ENCODE measurements around the gene MKS1. TPM values are rescaled to one million over a fixed set of nuclear protein-coding genes. Genes with fewer than 3 reads are reported as not detected.

MKS1 gene
- total RNA-seq, 1 experiment from 2014 or later: 24.8 TPM

DNA sequence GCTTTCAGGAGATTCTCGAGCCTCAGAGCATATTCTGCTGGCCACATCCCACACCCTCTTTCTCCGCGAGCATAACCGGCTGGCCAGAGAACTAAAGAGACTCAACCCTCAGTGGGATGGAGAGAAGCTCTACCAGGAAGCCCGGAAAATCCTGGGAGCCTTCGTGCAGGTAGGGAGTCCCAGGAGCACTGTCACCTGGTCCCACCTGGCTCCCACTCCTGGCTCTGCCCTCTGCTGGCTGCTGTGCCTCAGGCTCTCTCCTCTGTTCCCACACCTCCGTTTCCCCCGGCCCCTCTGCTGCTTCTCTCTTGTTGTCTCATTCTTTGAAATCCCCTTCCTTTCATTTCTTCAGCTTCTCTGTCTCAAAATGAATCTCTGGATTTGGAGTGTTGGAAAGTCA lies 35.7 kb upstream of the MKS1 start:
- Histone ChIP-seq H3K27ac (ENCODE audit: insufficient read length, low read depth, low read length) (no peak overlapping the region), H2BK5ac (ENCODE audit: insufficient read length, low read length) (no peak overlapping the region), H3K79me1 (ENCODE audit: insufficient read depth, low read depth, low read length, poor library complexity, severe bottlenecking) (no peaks in the 10 kb centered on the region), H4K91ac (ENCODE audit: insufficient read length, low read depth, low read length) (no peak overlapping the region), H2BK15ac (ENCODE audit: low read depth, low read length) (no peak overlapping the region), H3K23me2 (ENCODE audit: insufficient read length, low read depth, low read length, poor library complexity, severe bottlenecking) (no peaks in the 10 kb centered on the region), H2BK20ac (ENCODE audit: low read depth, low read length, poor library complexity, severe bottlenecking) (no peak overlapping the region), H3K79me2 (ENCODE audit: insufficient read depth, low read length) (no peaks in the 10 kb centered on the region), H4K8ac (replicated peaks; ENCODE audit: insufficient read length, low read depth, low read length) (no peak overlapping the region), H3K56ac (ENCODE audit: insufficient read length, low read depth, low read length) (no peak overlapping the region), H3K4me1 (ENCODE audit: insufficient read depth, low read length) (no peaks in the 10 kb centered on the region; the same call in 1 of the 2 replicates), H2BK120ac (ENCODE audit: low read depth, low read length, poor library complexity, severe bottlenecking) (no peak overlapping the region), H3K4ac (ENCODE audit: low read depth, low read length) (no peak overlapping the region), H2AK5ac (ENCODE audit: insufficient read length, low read length) (no peak overlapping the region), H2BK12ac (ENCODE audit: insufficient read length, low read depth, low read length) (no peak overlapping the region), H4K5ac (ENCODE audit: insufficient read length, low read depth, low read length) (no peak overlapping the region), H3K9me3 (ENCODE audit: control insufficient read depth, low read depth, low read length) (peaks cover 8% of the 10 kb centered on the region), H3K4me2 (ENCODE audit: insufficient read depth, insufficient read length, low read length) (peak overlapping the region; percentile 30), H2AFZ (ENCODE audit: low read length) (peak overlapping the region; percentile 99), H3K23ac (ENCODE audit: insufficient read length, low read depth, low read length) (no peak overlapping the region), H4K20me1 (ENCODE audit: control insufficient read depth, insufficient read depth, insufficient read length) (no peaks in the 10 kb centered on the region), H3T11ph (ENCODE audit: low read length) (no peak overlapping the region), H3K18ac (ENCODE audit: insufficient read length, low read depth, low read length) (no peak overlapping the region), H3K27me3 (ENCODE audit: insufficient read depth, low read length) (peaks cover 18% of the 10 kb centered on the region), H3K9ac (ENCODE audit: extremely low read depth, insufficient read length, low read length) (no peak overlapping the region), H3K14ac (ENCODE audit: insufficient read depth, low read length) (no peak overlapping the region)
- H3K36me3 Mint-ChIP-seq (ENCODE audit: insufficient read depth in 1 of 3, low read depth in 3 of 3): peaks cover 0 to 6% (median 6%) of the 10 kb centered on the region in 3 experiments; a peak in 4 of 7 replicates
- DNase-seq: peak; percentile 90
- H3K9me3 Mint-ChIP-seq: peaks cover 8% of the 10 kb centered on the region in 2 experiments
- peak overlapping the region; percentile 11 to 44; a peak in 3 of 5 replicates for H3K4me3 Mint-ChIP-seq
- H3K4me1 Mint-ChIP-seq: peaks cover 5 to 6% of the 10 kb centered on the region in 2 experiments; a peak in 3 of 4 replicates
- WGBS (ENCODE audit: extremely low coverage, insufficient read length, low lambda C conversion rate): no CpG with 5 or more reads among the region's 8 CpGs
- H3K27ac Mint-ChIP-seq: no peak overlapping the region
- TF ChIP-seq, protein P1, sequence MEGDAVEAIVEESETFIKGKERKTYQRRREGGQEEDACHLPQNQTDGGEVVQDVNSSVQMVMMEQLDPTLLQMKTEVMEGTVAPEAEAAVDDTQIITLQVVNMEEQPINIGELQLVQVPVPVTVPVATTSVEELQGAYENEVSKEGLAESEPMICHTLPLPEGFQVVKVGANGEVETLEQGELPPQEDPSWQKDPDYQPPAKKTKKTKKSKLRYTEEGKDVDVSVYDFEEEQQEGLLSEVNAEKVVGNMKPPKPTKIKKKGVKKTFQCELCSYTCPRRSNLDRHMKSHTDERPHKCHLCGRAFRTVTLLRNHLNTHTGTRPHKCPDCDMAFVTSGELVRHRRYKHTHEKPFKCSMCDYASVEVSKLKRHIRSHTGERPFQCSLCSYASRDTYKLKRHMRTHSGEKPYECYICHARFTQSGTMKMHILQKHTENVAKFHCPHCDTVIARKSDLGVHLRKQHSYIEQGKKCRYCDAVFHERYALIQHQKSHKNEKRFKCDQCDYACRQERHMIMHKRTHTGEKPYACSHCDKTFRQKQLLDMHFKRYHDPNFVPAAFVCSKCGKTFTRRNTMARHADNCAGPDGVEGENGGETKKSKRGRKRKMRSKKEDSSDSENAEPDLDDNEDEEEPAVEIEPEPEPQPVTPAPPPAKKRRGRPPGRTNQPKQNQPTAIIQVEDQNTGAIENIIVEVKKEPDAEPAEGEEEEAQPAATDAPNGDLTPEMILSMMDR (conservative IDR thresholded peaks at IDR 0.05): peak; percentile 72
- peaks cover 78% of the 10 kb centered on the region for H3K27me3 Mint-ChIP-seq (ENCODE audit: low read depth)
